ENCODE results near the gene DSPP.
"Not testable (repeated sequence)": the region's sequence is repeated elsewhere in the genome, so short reads cannot be mapped to it uniquely, and the experiment has no call there.

Gene DSPP

GRCh38 chr4:87608229-87608628, at the start of gene DSPP:
TSS of gene DSPP (plus strand) at chr4:87608529. CDS start at chr4:87610909, 2,380 bp downstream.
- DNase-seq: no peak

GRCh38 chr4:87559090-87559837, 49.1 kb upstream of the DSPP start:
- DNase-seq: peak; percentile 28

GRCh38 chr4:87560802-87561201, 47.5 kb upstream of the DSPP start:
- no peak for DNase-seq

GRCh38 chr4:87565746-87566145, 42.6 kb upstream of the DSPP start:
- no peak for DNase-seq

- no peak for DNase-seq
Measured at GRCh38 chr4:87566276-87566675, 42.1 kb upstream of the DSPP start.

- no peak for DNase-seq
Measured at GRCh38 chr4:87567191-87567590, 41.1 kb upstream of the DSPP start.

- no peak for DNase-seq
Measured at GRCh38 chr4:87570290-87570805, 38.0 kb upstream of the DSPP start.

- not testable (repeated sequence) for DNase-seq
Measured at GRCh38 chr4:87574376-87574775, 34.0 kb upstream of the DSPP start.

GRCh38 chr4:87574996-87575395, 33.3 kb upstream of the DSPP start:
- no peak for DNase-seq

- DNase-seq: no peak
Measured at GRCh38 chr4:87575408-87575807, 32.9 kb upstream of the DSPP start.

GRCh38 chr4:87575983-87576382, 32.3 kb upstream of the DSPP start:
- no peak for DNase-seq

- no peak for DNase-seq
Measured at GRCh38 chr4:87579478-87579877, 28.9 kb upstream of the DSPP start.

GRCh38 chr4:87580057-87580456, 28.3 kb upstream of the DSPP start:
- no peak for DNase-seq

- DNase-seq: no peak
Measured at GRCh38 chr4:87584222-87584908, 24.0 kb upstream of the DSPP start.

- no peak for DNase-seq
Measured at GRCh38 chr4:87589531-87589930, 18.8 kb upstream of the DSPP start.

- no peak for DNase-seq
Measured at GRCh38 chr4:87592124-87592523, 16.2 kb upstream of the DSPP start.

GRCh38 chr4:87601361-87601760, 7.0 kb upstream of the DSPP start:
- no peak for DNase-seq

- DNase-seq: no peak
Measured at GRCh38 chr4:87614292-87614890, 6.1 kb downstream of the DSPP start.

GRCh38 chr4:87616268-87616667, 7.9 kb downstream of the DSPP start:
- DNase-seq: no peak

- DNase-seq: no peak
Measured at GRCh38 chr4:87620086-87620485, 11.8 kb downstream of the DSPP start.

- DNase-seq: no peak
Measured at GRCh38 chr4:87620491-87620890, 12.2 kb downstream of the DSPP start.

GRCh38 chr4:87622303-87622702, 14.0 kb downstream of the DSPP start:
- no peak for DNase-seq

- DNase-seq: no peak
Measured at GRCh38 chr4:87624698-87625097, 16.4 kb downstream of the DSPP start.

- DNase-seq: no peak
Measured at GRCh38 chr4:87631668-87632067, 23.3 kb downstream of the DSPP start.
